ENCODE data around the gene DYNLL2.

- TF ChIP-seq, protein P1, sequence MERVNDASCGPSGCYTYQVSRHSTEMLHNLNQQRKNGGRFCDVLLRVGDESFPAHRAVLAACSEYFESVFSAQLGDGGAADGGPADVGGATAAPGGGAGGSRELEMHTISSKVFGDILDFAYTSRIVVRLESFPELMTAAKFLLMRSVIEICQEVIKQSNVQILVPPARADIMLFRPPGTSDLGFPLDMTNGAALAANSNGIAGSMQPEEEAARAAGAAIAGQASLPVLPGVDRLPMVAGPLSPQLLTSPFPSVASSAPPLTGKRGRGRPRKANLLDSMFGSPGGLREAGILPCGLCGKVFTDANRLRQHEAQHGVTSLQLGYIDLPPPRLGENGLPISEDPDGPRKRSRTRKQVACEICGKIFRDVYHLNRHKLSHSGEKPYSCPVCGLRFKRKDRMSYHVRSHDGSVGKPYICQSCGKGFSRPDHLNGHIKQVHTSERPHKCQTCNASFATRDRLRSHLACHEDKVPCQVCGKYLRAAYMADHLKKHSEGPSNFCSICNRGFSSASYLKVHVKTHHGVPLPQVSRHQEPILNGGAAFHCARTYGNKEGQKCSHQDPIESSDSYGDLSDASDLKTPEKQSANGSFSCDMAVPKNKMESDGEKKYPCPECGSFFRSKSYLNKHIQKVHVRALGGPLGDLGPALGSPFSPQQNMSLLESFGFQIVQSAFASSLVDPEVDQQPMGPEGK (CRISPR knock-in tag; IDR thresholded peaks at IDR 0.05; ENCODE audit: borderline replicate concordance): no peak
- TF ChIP-seq CSRNP3 (CRISPR knock-in tag; IDR thresholded peaks at IDR 0.05): no peak
- TF ChIP-seq GLIS3 (CRISPR knock-in tag; IDR thresholded peaks at IDR 0.05): no peak
- TF ChIP-seq, protein P2, sequence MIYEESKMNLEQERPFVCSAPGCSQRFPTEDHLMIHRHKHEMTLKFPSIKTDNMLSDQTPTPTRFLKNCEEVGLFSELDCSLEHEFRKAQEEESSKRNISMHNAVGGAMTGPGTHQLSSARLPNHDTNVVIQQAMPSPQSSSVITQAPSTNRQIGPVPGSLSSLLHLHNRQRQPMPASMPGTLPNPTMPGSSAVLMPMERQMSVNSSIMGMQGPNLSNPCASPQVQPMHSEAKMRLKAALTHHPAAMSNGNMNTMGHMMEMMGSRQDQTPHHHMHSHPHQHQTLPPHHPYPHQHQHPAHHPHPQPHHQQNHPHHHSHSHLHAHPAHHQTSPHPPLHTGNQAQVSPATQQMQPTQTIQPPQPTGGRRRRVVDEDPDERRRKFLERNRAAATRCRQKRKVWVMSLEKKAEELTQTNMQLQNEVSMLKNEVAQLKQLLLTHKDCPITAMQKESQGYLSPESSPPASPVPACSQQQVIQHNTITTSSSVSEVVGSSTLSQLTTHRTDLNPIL (CRISPR knock-in tag; IDR thresholded peaks at IDR 0.05; ENCODE audit: low read depth): no peak
- TF ChIP-seq TOX (CRISPR knock-in tag; IDR thresholded peaks at IDR 0.05; ENCODE audit: borderline replicate concordance): no peak
Observed at GRCh38 chr17:58109197-58109596, 26.0 kb downstream of the DYNLL2 start.
